ENCODE measurements around the gene CASP9. TPM values are rescaled to one million over a fixed set of nuclear protein-coding genes. Genes with fewer than 3 reads are reported as not detected.

Gene CASP9
- total and polyA plus RNA-seq, 10 of the 15 experiments (the other 5 are each of a cell fraction or from before 2014, with no cell fraction given) = 2.7 to 14.6 (median 7.6) TPM

GRCh38 chr1:15442759-15443158 lies 81.3 kb downstream of the CASP9 start (continued):
- TF ChIP-seq, protein P1, sequence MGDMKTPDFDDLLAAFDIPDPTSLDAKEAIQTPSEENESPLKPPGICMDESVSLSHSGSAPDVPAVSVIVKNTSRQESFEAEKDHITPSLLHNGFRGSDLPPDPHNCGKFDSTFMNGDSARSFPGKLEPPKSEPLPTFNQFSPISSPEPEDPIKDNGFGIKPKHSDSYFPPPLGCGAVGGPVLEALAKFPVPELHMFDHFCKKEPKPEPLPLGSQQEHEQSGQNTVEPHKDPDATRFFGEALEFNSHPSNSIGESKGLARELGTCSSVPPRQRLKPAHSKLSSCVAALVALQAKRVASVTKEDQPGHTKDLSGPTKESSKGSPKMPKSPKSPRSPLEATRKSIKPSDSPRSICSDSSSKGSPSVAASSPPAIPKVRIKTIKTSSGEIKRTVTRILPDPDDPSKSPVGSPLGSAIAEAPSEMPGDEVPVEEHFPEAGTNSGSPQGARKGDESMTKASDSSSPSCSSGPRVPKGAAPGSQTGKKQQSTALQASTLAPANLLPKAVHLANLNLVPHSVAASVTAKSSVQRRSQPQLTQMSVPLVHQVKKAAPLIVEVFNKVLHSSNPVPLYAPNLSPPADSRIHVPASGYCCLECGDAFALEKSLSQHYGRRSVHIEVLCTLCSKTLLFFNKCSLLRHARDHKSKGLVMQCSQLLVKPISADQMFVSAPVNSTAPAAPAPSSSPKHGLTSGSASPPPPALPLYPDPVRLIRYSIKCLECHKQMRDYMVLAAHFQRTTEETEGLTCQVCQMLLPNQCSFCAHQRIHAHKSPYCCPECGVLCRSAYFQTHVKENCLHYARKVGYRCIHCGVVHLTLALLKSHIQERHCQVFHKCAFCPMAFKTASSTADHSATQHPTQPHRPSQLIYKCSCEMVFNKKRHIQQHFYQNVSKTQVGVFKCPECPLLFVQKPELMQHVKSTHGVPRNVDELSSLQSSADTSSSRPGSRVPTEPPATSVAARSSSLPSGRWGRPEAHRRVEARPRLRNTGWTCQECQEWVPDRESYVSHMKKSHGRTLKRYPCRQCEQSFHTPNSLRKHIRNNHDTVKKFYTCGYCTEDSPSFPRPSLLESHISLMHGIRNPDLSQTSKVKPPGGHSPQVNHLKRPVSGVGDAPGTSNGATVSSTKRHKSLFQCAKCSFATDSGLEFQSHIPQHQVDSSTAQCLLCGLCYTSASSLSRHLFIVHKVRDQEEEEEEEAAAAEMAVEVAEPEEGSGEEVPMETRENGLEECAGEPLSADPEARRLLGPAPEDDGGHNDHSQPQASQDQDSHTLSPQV (IDR thresholded peaks at IDR 0.05) = no peak
- TF ChIP-seq, protein P2, sequence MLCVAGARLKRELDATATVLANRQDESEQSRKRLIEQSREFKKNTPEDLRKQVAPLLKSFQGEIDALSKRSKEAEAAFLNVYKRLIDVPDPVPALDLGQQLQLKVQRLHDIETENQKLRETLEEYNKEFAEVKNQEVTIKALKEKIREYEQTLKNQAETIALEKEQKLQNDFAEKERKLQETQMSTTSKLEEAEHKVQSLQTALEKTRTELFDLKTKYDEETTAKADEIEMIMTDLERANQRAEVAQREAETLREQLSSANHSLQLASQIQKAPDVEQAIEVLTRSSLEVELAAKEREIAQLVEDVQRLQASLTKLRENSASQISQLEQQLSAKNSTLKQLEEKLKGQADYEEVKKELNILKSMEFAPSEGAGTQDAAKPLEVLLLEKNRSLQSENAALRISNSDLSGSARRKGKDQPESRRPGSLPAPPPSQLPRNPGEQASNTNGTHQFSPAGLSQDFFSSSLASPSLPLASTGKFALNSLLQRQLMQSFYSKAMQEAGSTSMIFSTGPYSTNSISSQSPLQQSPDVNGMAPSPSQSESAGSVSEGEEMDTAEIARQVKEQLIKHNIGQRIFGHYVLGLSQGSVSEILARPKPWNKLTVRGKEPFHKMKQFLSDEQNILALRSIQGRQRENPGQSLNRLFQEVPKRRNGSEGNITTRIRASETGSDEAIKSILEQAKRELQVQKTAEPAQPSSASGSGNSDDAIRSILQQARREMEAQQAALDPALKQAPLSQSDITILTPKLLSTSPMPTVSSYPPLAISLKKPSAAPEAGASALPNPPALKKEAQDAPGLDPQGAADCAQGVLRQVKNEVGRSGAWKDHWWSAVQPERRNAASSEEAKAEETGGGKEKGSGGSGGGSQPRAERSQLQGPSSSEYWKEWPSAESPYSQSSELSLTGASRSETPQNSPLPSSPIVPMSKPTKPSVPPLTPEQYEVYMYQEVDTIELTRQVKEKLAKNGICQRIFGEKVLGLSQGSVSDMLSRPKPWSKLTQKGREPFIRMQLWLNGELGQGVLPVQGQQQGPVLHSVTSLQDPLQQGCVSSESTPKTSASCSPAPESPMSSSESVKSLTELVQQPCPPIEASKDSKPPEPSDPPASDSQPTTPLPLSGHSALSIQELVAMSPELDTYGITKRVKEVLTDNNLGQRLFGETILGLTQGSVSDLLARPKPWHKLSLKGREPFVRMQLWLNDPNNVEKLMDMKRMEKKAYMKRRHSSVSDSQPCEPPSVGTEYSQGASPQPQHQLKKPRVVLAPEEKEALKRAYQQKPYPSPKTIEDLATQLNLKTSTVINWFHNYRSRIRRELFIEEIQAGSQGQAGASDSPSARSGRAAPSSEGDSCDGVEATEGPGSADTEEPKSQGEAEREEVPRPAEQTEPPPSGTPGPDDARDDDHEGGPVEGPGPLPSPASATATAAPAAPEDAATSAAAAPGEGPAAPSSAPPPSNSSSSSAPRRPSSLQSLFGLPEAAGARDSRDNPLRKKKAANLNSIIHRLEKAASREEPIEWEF (IDR thresholded peaks at IDR 0.05; ENCODE audit: insufficient replicate concordance, low read depth, low read length) = no peak

Data from GM12878 (cell line).